Measurements from ENCODE around the gene SRSF4.

GRCh38 chr1:29105822-29106221 lies 75.9 kb downstream of the SRSF4 start:
- no peak for TF ChIP-seq CTCF (conservative IDR thresholded peaks at IDR 0.05 in 1 of 2, IDR thresholded peaks at IDR 0.05 in 1 of 2; ENCODE audit: extremely low read depth in 1 of 2, insufficient read depth in 1 of 2, low read depth in 1 of 2, low read length in 2 of 2)
- no peak for TF ChIP-seq EZH2 (IDR thresholded peaks at IDR 0.05; ENCODE audit: borderline replicate concordance, low read length)

Data from mammary epithelial cell (primary cell).